ENCODE results near the gene LRP6. TPM values are rescaled to one million over a fixed set of nuclear protein-coding genes. Genes with fewer than 3 reads are reported as not detected.

LRP6 gene
- total RNA-seq, 1 experiment from 2014 or later = 45.5 TPM

DNA sequence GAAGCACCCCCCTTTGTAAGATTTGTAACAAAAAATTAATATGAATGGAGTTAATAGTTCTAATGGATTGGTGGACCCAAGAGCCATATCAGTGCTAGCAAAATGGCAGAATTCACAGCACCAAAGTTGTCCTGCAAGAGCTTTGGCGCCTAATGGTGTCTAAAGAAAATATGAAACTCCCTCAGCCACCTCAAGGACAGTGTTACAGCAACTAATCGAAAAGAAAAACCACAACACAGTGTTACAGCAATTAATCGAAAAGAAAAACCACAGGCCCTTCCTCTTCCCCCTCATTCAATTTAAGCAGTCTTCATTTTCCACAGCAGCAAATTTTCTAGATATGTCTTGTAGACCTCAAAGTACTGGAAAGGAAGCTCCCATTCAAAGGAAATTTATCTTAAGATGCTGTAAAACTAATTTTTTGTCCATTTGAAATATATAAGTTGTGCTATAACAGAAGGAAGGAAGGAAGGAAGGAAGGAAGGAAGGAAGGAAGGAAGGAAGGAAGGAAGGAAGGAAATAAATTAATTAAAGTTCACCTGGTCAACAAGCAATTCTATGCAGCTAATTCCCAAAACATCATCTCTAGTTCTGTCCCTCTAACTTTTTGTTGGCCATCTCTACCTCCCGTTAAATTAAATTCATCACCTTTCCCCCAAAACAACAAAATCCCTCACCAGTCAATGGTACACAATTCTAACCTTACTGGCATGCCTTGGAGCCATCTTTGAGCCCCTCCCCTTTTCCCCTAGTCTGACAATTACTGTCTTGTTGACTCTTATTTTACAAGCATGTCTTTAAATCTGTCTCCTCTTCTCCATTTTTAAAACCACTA is 17.4 kb downstream of the LRP6 start:
- Histone ChIP-seq H3K9me3 (ENCODE audit: insufficient read depth, low read depth) (no peaks in the 10 kb centered on the region), H3K27ac (no peak overlapping the region), H3K27me3 (ENCODE audit: insufficient read depth, low read depth) (no peaks in the 10 kb centered on the region), H3K4me1 (replicated peaks; ENCODE audit: insufficient read depth) (no peaks in the 10 kb centered on the region), H3K79me2 (ENCODE audit: low read depth) (peaks cover 81% of the 10 kb centered on the region), H2AFZ (no peak overlapping the region), H3K4me2 (no peak overlapping the region), H3K4me3 (no peak overlapping the region), H4K20me1 (ENCODE audit: insufficient read depth) (0 out of 2 replicates have a peak, but pooled peaks cover 5% of the 10 kb centered on the region), H3K9me2 (ENCODE audit: insufficient read depth) (no peaks in the 10 kb centered on the region), H3F3A (ENCODE audit: insufficient read depth, low read depth) (no peaks in the 10 kb centered on the region), H3K36me3 (ENCODE audit: low read depth) (no peaks in the 10 kb centered on the region)
- intact Hi-C loops (cut with micrococcal nuclease; ENCODE audit: unreplicated experiment) = no loop called here
- ChIA-PET CTCF (interaction anchor here (0.6 to 0.7 kb wide), 2 partner anchors 13 to 121 kb away, joined by 3 to 4 read pairs; no protein-coding TSS in a partner anchor), POLR2A (ENCODE audit: unreplicated experiment) (interaction anchor here (0.6 kb wide), 1 partner anchor 35 kb away, joined by 8 read pairs; no protein-coding TSS in a partner anchor)
- TF ChIP-seq, protein P1, sequence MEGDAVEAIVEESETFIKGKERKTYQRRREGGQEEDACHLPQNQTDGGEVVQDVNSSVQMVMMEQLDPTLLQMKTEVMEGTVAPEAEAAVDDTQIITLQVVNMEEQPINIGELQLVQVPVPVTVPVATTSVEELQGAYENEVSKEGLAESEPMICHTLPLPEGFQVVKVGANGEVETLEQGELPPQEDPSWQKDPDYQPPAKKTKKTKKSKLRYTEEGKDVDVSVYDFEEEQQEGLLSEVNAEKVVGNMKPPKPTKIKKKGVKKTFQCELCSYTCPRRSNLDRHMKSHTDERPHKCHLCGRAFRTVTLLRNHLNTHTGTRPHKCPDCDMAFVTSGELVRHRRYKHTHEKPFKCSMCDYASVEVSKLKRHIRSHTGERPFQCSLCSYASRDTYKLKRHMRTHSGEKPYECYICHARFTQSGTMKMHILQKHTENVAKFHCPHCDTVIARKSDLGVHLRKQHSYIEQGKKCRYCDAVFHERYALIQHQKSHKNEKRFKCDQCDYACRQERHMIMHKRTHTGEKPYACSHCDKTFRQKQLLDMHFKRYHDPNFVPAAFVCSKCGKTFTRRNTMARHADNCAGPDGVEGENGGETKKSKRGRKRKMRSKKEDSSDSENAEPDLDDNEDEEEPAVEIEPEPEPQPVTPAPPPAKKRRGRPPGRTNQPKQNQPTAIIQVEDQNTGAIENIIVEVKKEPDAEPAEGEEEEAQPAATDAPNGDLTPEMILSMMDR (conservative IDR thresholded peaks at IDR 0.05) = no peak
- TF ChIP-seq EZH2 (IDR thresholded peaks at IDR 0.05; ENCODE audit: low read depth) = no peak
- no peak for DNase-seq
- BruUV-seq (replicated peaks) = no TSS peak

DNA sequence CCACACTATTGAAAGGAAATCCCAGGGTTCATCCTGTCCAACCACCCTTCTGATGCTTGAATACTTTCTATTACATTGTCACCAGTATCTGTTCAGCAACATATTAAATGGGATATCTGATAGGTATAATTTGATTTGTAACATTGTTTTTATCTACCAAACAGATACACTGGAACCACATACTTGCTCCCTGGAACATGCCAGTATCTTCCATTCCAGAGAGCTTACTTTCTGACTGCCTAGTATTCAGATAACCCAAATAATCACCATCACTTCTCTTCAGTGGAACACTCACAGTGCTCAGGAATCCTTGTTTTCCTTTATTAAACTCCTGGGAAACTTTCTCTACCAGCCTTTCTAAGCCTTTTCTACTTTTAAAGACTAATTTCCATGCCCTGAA is 19.3 kb downstream of the LRP6 start:
- H3K79me2 ChIP-seq (ENCODE audit: low read depth) = peaks cover 84% of the 10 kb centered on the region
- H3K4me3 ChIP-seq = no peak overlapping the region
- CTCF ChIA-PET = no interaction called here
- no peak for TF ChIP-seq EZH2 (IDR thresholded peaks at IDR 0.05; ENCODE audit: low read depth)
- TF ChIP-seq, protein P1 (conservative IDR thresholded peaks at IDR 0.05) = no peak
- no peaks in the 10 kb centered on the region for H3K9me2 ChIP-seq (ENCODE audit: insufficient read depth)
- POLR2A ChIA-PET (ENCODE audit: unreplicated experiment) = no interaction called here
- no peaks in the 10 kb centered on the region for H3F3A ChIP-seq (ENCODE audit: insufficient read depth, low read depth)
- BruUV-seq (replicated peaks) = no TSS peak
- no peak overlapping the region for H3K27ac ChIP-seq
- H3K4me1 ChIP-seq (replicated peaks; ENCODE audit: insufficient read depth) = no peaks in the 10 kb centered on the region
- no peaks in the 10 kb centered on the region for H3K9me3 ChIP-seq (ENCODE audit: insufficient read depth, low read depth)
- no peak overlapping the region for H3K4me2 ChIP-seq
- no peaks in the 10 kb centered on the region for H3K36me3 ChIP-seq (ENCODE audit: low read depth)
- H4K20me1 ChIP-seq (ENCODE audit: insufficient read depth) = 0 out of 2 replicates have a peak, but pooled peaks cover 3% of the 10 kb centered on the region
- no peak for DNase-seq
- no peaks in the 10 kb centered on the region for H3K27me3 ChIP-seq (ENCODE audit: insufficient read depth, low read depth)
- intact Hi-C loops (cut with micrococcal nuclease; ENCODE audit: unreplicated experiment) = no loop called here
- H2AFZ ChIP-seq = no peak overlapping the region

DNA sequence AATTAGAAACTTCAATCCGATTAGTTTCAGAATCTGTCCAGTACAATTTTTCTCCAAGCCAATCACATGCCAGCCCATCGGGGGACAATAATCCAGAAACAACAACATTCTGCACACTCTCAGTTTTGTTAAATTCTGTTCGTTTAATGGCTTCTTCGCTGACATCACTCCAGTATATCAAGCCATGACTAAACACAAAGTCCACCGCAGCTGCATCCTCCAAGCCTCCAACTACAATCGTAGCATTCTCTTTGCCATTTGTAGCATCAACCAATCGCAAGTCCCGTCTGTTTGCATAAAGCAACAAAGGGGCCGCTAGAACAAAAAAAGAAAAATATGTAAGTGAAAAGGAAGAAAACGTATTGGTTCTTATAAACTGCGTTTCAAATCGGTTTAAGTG is 22.5 kb downstream of the LRP6 start:
- H3K36me3 ChIP-seq (ENCODE audit: low read depth) = no peaks in the 10 kb centered on the region
- H3K27me3 ChIP-seq (ENCODE audit: insufficient read depth, low read depth) = no peaks in the 10 kb centered on the region
- ChIA-PET CTCF (no interaction called here), POLR2A (ENCODE audit: unreplicated experiment) (no interaction called here)
- H3K4me3 ChIP-seq = no peak overlapping the region
- peaks cover 87% of the 10 kb centered on the region for H3K79me2 ChIP-seq (ENCODE audit: low read depth)
- no peaks in the 10 kb centered on the region for H3K9me2 ChIP-seq (ENCODE audit: insufficient read depth)
- TF ChIP-seq, protein P1 (conservative IDR thresholded peaks at IDR 0.05) = no peak
- TF ChIP-seq EZH2 (IDR thresholded peaks at IDR 0.05; ENCODE audit: low read depth) = no peak
- H3K4me2 ChIP-seq = no peak overlapping the region
- no peak overlapping the region for H2AFZ ChIP-seq
- no TSS peak for BruUV-seq (replicated peaks)
- intact Hi-C loops (cut with micrococcal nuclease; ENCODE audit: unreplicated experiment) = no loop called here
- H3K27ac ChIP-seq = no peak overlapping the region
- DNase-seq = no peak
- H3K4me1 ChIP-seq (replicated peaks; ENCODE audit: insufficient read depth) = no peaks in the 10 kb centered on the region
- H3F3A ChIP-seq (ENCODE audit: insufficient read depth, low read depth) = no peaks in the 10 kb centered on the region
- H3K9me3 ChIP-seq (ENCODE audit: insufficient read depth, low read depth) = no peaks in the 10 kb centered on the region
- H4K20me1 ChIP-seq (ENCODE audit: insufficient read depth) = 0 out of 2 replicates have a peak, but pooled peaks cover 3% of the 10 kb centered on the region

All from PC-9 (cell line).